ENCODE results near the gene LZTR1.

LZTR1 gene

DNA sequence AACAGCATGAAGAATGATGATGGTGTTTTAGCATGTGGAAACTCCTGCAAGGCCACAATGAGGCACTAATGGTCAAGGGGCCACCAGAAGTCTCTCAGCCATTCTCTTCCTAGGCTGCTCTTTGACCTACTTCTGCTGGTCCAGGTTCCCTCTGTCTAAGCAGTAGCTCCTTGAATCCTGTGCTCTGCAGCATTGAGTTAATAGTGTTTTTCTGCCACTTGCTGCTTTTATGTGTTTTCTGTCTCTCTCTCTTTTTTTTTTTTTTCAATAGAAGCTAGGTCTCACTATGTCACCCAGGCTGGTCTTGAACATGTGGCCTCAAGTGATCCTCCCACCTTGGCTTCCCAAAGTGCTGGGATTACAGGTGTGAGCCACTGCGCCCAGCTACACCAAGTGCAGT is 35.1 kb upstream of the LZTR1 start:
- Histone ChIP-seq H3K27ac (no peak overlapping the region), H3K9ac (no peak overlapping the region), H3K4me3 (IDR thresholded peaks at IDR 0.05; ENCODE audit: insufficient read depth, low read depth, low read length) (no peak overlapping the region), H3K27me3 (ENCODE audit: insufficient read depth, low read depth) (no peaks in the 10 kb centered on the region), H3K4me1 (ENCODE audit: low read depth, poor library complexity, severe bottlenecking) (peaks cover 7% of the 10 kb centered on the region), H3K4me2 (no peak overlapping the region), H4K20me1 (ENCODE audit: insufficient read depth) (peaks cover 25% of the 10 kb centered on the region), H3K36me3 (ENCODE audit: insufficient read depth) (no peaks in the 10 kb centered on the region), H2AFZ (ENCODE audit: low read depth) (no peak overlapping the region), H3K79me2 (ENCODE audit: insufficient read depth, low read depth) (peaks cover 87% of the 10 kb centered on the region)
- TF ChIP-seq, protein P1, sequence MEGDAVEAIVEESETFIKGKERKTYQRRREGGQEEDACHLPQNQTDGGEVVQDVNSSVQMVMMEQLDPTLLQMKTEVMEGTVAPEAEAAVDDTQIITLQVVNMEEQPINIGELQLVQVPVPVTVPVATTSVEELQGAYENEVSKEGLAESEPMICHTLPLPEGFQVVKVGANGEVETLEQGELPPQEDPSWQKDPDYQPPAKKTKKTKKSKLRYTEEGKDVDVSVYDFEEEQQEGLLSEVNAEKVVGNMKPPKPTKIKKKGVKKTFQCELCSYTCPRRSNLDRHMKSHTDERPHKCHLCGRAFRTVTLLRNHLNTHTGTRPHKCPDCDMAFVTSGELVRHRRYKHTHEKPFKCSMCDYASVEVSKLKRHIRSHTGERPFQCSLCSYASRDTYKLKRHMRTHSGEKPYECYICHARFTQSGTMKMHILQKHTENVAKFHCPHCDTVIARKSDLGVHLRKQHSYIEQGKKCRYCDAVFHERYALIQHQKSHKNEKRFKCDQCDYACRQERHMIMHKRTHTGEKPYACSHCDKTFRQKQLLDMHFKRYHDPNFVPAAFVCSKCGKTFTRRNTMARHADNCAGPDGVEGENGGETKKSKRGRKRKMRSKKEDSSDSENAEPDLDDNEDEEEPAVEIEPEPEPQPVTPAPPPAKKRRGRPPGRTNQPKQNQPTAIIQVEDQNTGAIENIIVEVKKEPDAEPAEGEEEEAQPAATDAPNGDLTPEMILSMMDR (conservative IDR thresholded peaks at IDR 0.05; ENCODE audit: low read depth, low read length) = no peak

DNA sequence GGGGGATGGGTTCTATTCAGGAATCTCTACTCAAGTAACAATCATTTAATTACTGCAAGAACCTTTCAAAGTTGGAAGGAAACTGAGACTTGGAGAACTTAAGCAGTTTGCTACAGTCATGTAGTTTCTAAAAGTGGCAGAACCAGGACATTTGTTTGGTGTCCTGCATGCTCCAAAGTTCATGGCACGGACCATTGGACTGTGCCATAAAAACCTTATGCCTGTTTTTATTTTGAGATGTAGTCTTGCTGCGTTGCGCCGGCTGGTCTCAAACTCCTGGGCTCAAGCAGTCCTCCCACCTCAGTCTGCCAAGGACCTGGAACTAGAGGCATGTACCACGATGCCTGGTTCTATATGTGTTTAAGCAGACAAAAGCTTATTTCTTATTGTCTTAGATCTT is 33.6 kb upstream of the LZTR1 start:
- H2AFZ ChIP-seq (ENCODE audit: low read depth) = no peak overlapping the region
- H3K36me3 ChIP-seq (ENCODE audit: insufficient read depth) = no peaks in the 10 kb centered on the region; the same call in 1 of the 2 replicates
- H4K20me1 ChIP-seq (ENCODE audit: insufficient read depth) = peaks cover 12% of the 10 kb centered on the region; the same call in 1 of the 2 replicates
- TF ChIP-seq, protein P1 (conservative IDR thresholded peaks at IDR 0.05; ENCODE audit: low read depth, low read length) = no peak
- H3K4me3 ChIP-seq (IDR thresholded peaks at IDR 0.05; ENCODE audit: insufficient read depth, low read depth, low read length) = no peak overlapping the region
- no peaks in the 10 kb centered on the region for H3K27me3 ChIP-seq (ENCODE audit: insufficient read depth, low read depth)
- peaks cover 73% of the 10 kb centered on the region for H3K79me2 ChIP-seq (ENCODE audit: insufficient read depth, low read depth)
- H3K4me1 ChIP-seq (ENCODE audit: low read depth, poor library complexity, severe bottlenecking) = no peaks in the 10 kb centered on the region
- no peak overlapping the region for H3K9ac ChIP-seq
- H3K4me2 ChIP-seq = no peak overlapping the region
- no peak overlapping the region for H3K27ac ChIP-seq

DNA sequence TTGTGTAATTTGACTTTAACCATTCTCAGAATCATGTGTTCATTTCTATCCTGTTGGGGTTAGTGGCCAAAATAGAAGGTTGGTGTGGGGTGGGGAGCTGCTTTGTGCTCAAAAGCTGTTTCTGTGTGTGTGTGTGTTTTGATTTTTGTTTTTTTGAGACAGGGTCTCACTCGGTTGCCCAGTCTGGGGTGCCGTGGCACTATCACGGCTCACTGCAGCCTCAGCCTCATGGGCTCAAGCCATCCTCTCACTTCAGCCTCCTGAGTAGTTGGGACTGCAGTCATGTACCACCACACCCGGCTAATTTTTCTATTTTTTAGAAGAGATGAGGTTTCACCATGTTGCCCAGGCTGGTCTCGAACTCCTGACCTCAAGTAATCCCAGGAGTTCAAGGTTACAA is 33.1 kb upstream of the LZTR1 start:
- H4K20me1 ChIP-seq (ENCODE audit: insufficient read depth) = peaks cover 12% of the 10 kb centered on the region; the same call in 1 of the 2 replicates
- H3K36me3 ChIP-seq (ENCODE audit: insufficient read depth) = no peaks in the 10 kb centered on the region; the same call in 1 of the 2 replicates
- H3K4me2 ChIP-seq = no peak overlapping the region
- H3K9ac ChIP-seq = no peak overlapping the region
- no peaks in the 10 kb centered on the region for H3K4me1 ChIP-seq (ENCODE audit: low read depth, poor library complexity, severe bottlenecking)
- no peak overlapping the region for H3K4me3 ChIP-seq (IDR thresholded peaks at IDR 0.05; ENCODE audit: insufficient read depth, low read depth, low read length)
- H3K27ac ChIP-seq = no peak overlapping the region
- H3K27me3 ChIP-seq (ENCODE audit: insufficient read depth, low read depth) = no peaks in the 10 kb centered on the region
- peaks cover 67% of the 10 kb centered on the region for H3K79me2 ChIP-seq (ENCODE audit: insufficient read depth, low read depth)
- TF ChIP-seq, protein P1 (conservative IDR thresholded peaks at IDR 0.05; ENCODE audit: low read depth, low read length) = no peak
- no peak overlapping the region for H2AFZ ChIP-seq (ENCODE audit: low read depth)

DNA sequence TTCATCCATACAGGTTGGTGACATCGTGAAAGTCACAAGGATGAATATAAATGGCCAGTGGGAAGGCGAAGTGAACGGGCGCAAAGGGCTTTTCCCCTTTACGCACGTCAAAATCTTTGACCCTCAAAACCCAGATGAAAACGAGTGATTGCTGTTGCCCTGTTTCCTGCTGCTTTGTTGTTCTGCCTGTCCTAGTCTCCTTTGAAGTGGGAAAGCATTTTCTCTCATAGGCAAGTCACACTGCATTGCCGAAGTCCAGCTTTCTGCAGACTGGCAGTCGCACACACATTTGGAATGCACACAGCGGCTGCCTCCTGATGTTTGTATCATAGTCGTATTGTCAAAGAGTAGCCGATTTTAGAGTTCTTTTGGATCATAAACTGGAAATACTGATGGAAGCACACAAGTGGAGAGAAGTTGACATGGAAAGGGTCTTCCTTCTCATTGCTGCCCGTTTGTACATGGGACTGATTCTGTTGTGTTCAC is 32.4 kb upstream of the LZTR1 start:
- peaks cover 60% of the 10 kb centered on the region for H3K79me2 ChIP-seq (ENCODE audit: insufficient read depth, low read depth)
- no peak overlapping the region for H3K4me3 ChIP-seq (IDR thresholded peaks at IDR 0.05; ENCODE audit: insufficient read depth, low read depth, low read length)
- no peak overlapping the region for H3K4me2 ChIP-seq
- H3K36me3 ChIP-seq (ENCODE audit: insufficient read depth) = no peaks in the 10 kb centered on the region; the same call in 1 of the 2 replicates
- no peaks in the 10 kb centered on the region for H3K27me3 ChIP-seq (ENCODE audit: insufficient read depth, low read depth)
- no peak overlapping the region for H2AFZ ChIP-seq (ENCODE audit: low read depth)
- H3K9ac ChIP-seq = no peak overlapping the region
- H3K27ac ChIP-seq = no peak overlapping the region
- no peaks in the 10 kb centered on the region for H3K4me1 ChIP-seq (ENCODE audit: low read depth, poor library complexity, severe bottlenecking)
- peaks cover 12% of the 10 kb centered on the region; the same call in 1 of the 2 replicates for H4K20me1 ChIP-seq (ENCODE audit: insufficient read depth)
- TF ChIP-seq, protein P1 (conservative IDR thresholded peaks at IDR 0.05; ENCODE audit: low read depth, low read length) = no peak

Measured in KMS-11 (cell line).